Middle frontal gyrus (tissue), 1 donor: Measurements from ENCODE around the gene CRYZL1.
"Not testable (repeated sequence)": the region's sequence is repeated elsewhere in the genome, so short reads cannot be mapped to it uniquely, and the experiment has no call there.

ENCODE experiments used
- DNase-seq: peaks from one replicate; pipeline ENCODE4 v3.0.0-alpha.2; 2015; ENCODE audit warnings: low spot score; ENCODE audit errors: extremely low spot score

CRYZL1 gene

GRCh38 chr21:33641352-33642026, at the start of gene CRYZL1:
CRYZL1 (minus strand) TSS chr21:33641741; CDS start chr21:33631551, 10,190 bp downstream.
- DNase-seq: peak; percentile 99

GRCh38 chr21:33690874-33691273, 49.3 kb upstream of the CRYZL1 start:
- DNase-seq: no peak

- no peak for DNase-seq
Observed at GRCh38 chr21:33688353-33688752, 46.8 kb upstream of the CRYZL1 start.

GRCh38 chr21:33687634-33688033, 46.1 kb upstream of the CRYZL1 start:
- DNase-seq: no peak

- no peak for DNase-seq
Observed at GRCh38 chr21:33686386-33686785, 44.8 kb upstream of the CRYZL1 start.

- no peak for DNase-seq
Observed at GRCh38 chr21:33685613-33686197, 44.2 kb upstream of the CRYZL1 start.

GRCh38 chr21:33684923-33685560, 43.5 kb upstream of the CRYZL1 start:
- no peak for DNase-seq

- no peak for DNase-seq
Observed at GRCh38 chr21:33684068-33684467, 42.5 kb upstream of the CRYZL1 start.

GRCh38 chr21:33682992-33683627, 41.6 kb upstream of the CRYZL1 start:
- DNase-seq: no peak

- DNase-seq: no peak
Observed at GRCh38 chr21:33680870-33681269, 39.3 kb upstream of the CRYZL1 start.

- no peak for DNase-seq
Observed at GRCh38 chr21:33677450-33677849, 35.9 kb upstream of the CRYZL1 start.

GRCh38 chr21:33676666-33677065, 35.1 kb upstream of the CRYZL1 start:
- not testable (repeated sequence) for DNase-seq

GRCh38 chr21:33674226-33674625, 32.7 kb upstream of the CRYZL1 start:
- DNase-seq: no peak

- no peak for DNase-seq
Observed at GRCh38 chr21:33673473-33673872, 31.9 kb upstream of the CRYZL1 start.

GRCh38 chr21:33670076-33670978, 28.8 kb upstream of the CRYZL1 start:
- DNase-seq: no peak

- no peak for DNase-seq
Observed at GRCh38 chr21:33668620-33669019, 27.1 kb upstream of the CRYZL1 start.

- DNase-seq: no peak
Observed at GRCh38 chr21:33668180-33668579, 26.6 kb upstream of the CRYZL1 start.

- no peak for DNase-seq
Observed at GRCh38 chr21:33667636-33668035, 26.1 kb upstream of the CRYZL1 start.

GRCh38 chr21:33666153-33666552, 24.6 kb upstream of the CRYZL1 start:
- DNase-seq: no peak

- DNase-seq: no peak
Observed at GRCh38 chr21:33664135-33664534, 22.6 kb upstream of the CRYZL1 start.

GRCh38 chr21:33663241-33663640, 21.7 kb upstream of the CRYZL1 start:
- no peak for DNase-seq
